ENCODE measurements around the gene NETO1.
A peak's percentile ranks its signal among the peaks of the same experiment; 100 is the strongest.

The NETO1 gene

GRCh38 chr18:72867746-72868584, at the start of gene NETO1:
Gene NETO1 (minus strand): TSS chr18:72867987. CDS start chr18:72867291, 696 bp downstream.
- peak; percentile 30 to 38 for DNase-seq

GRCh38 chr18:72910045-72910444, 42.3 kb upstream of the NETO1 start:
- DNase-seq: no peak

- no peak for DNase-seq
Observed at GRCh38 chr18:72908181-72908580, 40.4 kb upstream of the NETO1 start.

GRCh38 chr18:72903033-72903432, 35.2 kb upstream of the NETO1 start:
- DNase-seq: no peak

- no peak for DNase-seq
Observed at GRCh38 chr18:72899338-72899737, 31.6 kb upstream of the NETO1 start.

- no peak for DNase-seq
Observed at GRCh38 chr18:72898870-72899269, 31.1 kb upstream of the NETO1 start.

- DNase-seq: no peak
Observed at GRCh38 chr18:72895548-72895947, 27.8 kb upstream of the NETO1 start.

- no peak for DNase-seq
Observed at GRCh38 chr18:72878561-72878960, 10.8 kb upstream of the NETO1 start.

- DNase-seq: no peak
Observed at GRCh38 chr18:72878143-72878542, 10.4 kb upstream of the NETO1 start.

- no peak for DNase-seq
Observed at GRCh38 chr18:72871091-72871490, 3.3 kb upstream of the NETO1 start.

- DNase-seq: no peak
Observed at GRCh38 chr18:72869226-72870185, 1.7 kb upstream of the NETO1 start.

- DNase-seq: no peak
Observed at GRCh38 chr18:72868585-72869225, 918 bp upstream of the NETO1 start.

GRCh38 chr18:72866901-72867745, 664 bp downstream of the NETO1 start:
- peak; percentile 11 to 67 for DNase-seq

- DNase-seq: no peak
Observed at GRCh38 chr18:72866442-72866900, 1.3 kb downstream of the NETO1 start.

GRCh38 chr18:72863754-72864153, 4.0 kb downstream of the NETO1 start:
- no peak for DNase-seq

GRCh38 chr18:72859088-72859487, 8.7 kb downstream of the NETO1 start:
- DNase-seq: no peak

GRCh38 chr18:72849671-72850070, 18.1 kb downstream of the NETO1 start:
- no peak for DNase-seq

GRCh38 chr18:72848503-72849237, 19.1 kb downstream of the NETO1 start:
- DNase-seq: no peak

GRCh38 chr18:72847771-72848170, 20.0 kb downstream of the NETO1 start:
- DNase-seq: no peak

- DNase-seq: no peak
Observed at GRCh38 chr18:72846736-72847533, 20.9 kb downstream of the NETO1 start.

Measured in NCI-H2081 (cell line).